HepG2 (cell line): ENCODE results near the gene FKBP1A. TPM values are rescaled to one million over a fixed set of nuclear protein-coding genes. Genes with fewer than 3 reads are reported as not detected.
A peak's percentile ranks its signal among the peaks of the same experiment; 100 is the strongest.

Experiments used
- AKNA ChIP-seq: sonication (generic); formaldehyde crosslinking; IDR thresholded peaks from 2 replicates; pipeline ENCODE4 v1.4.0; 2020; ENCODE audit warnings: missing genetic modification reagents, borderline replicate concordance
- ASH2L ChIP-seq: fragments of 300-600, 200-600 bp; sonication (generic); IDR thresholded peaks from 2 replicates; pipeline ENCODE4 v1.7.0; 2017; ENCODE audit warnings: low read depth, mild to moderate bottlenecking, moderate library complexity, mixed read lengths, low read length; ENCODE audit not compliant: insufficient read length
- ATF7-NPFF ChIP-seq: sonication (generic); formaldehyde crosslinking; IDR thresholded peaks from 2 replicates; pipeline ENCODE4 v1.8.1; 2023; ENCODE audit warnings: mild to moderate bottlenecking, low read depth, missing genetic modification reagents, moderate library complexity
- CERS6 ChIP-seq: sonication (generic); formaldehyde crosslinking; IDR thresholded peaks from 2 replicates; pipeline ENCODE4 v1.5.0; 2020; ENCODE audit warnings: missing genetic modification reagents
- HNF1A ChIP-seq, 2 experiments: sonication (generic) in 1 of 2; formaldehyde crosslinking in 1 of 2; IDR thresholded peaks; 2 replicates each; pipeline versions ENCODE4 v1.4.0 to v1.6.1; 2016 to 2020; ENCODE audit warnings: borderline replicate concordance in 1 of 2, low read depth in 1 of 2, mild to moderate bottlenecking in 1 of 2, missing genetic modification reagents in 1 of 2
- IRF1 ChIP-seq: sonication (generic); formaldehyde crosslinking; IDR thresholded peaks from 2 replicates; pipeline ENCODE4 v1.4.0; 2020; ENCODE audit warnings: low read depth, mild to moderate bottlenecking, missing genetic modification reagents
- KDM3A ChIP-seq: IDR thresholded peaks from 2 replicates; pipeline ENCODE4 v1.6.1; 2018; ENCODE audit warnings: low read depth, missing compliant biosample characterization
- KLF11 ChIP-seq: IDR thresholded peaks from 2 replicates; pipeline ENCODE4 v1.6.1; 2016; ENCODE audit warnings: missing compliant biosample characterization
- SMAD9 ChIP-seq: sonication (generic); formaldehyde crosslinking; IDR thresholded peaks from 2 replicates; pipeline ENCODE4 v1.5.1; 2020; ENCODE audit warnings: mild to moderate bottlenecking, missing genetic modification reagents
- SOX5 ChIP-seq: IDR thresholded peaks from 2 replicates; pipeline ENCODE4 v1.6.1; 2016; ENCODE audit warnings: borderline replicate concordance
- ZBTB7B ChIP-seq: sonication (generic); formaldehyde crosslinking; IDR thresholded peaks from 2 replicates; pipeline ENCODE4 v1.4.0; 2020; ENCODE audit warnings: missing genetic modification reagents
- ZNF414 ChIP-seq: sonication (generic); formaldehyde crosslinking; IDR thresholded peaks from 2 replicates; pipeline ENCODE4 v1.5.0; 2020; ENCODE audit warnings: missing genetic modification reagents
- ZNF660 ChIP-seq: sonication (generic); formaldehyde crosslinking; IDR thresholded peaks from 2 replicates; pipeline ENCODE4 v1.5.1; 2020; ENCODE audit warnings: mild to moderate bottlenecking, low read depth, missing genetic modification reagents, borderline replicate concordance
- ZSCAN21 ChIP-seq: sonication (generic); formaldehyde crosslinking; IDR thresholded peaks from 2 replicates; pipeline ENCODE4 v1.8.0; 2022; ENCODE audit warnings: mild to moderate bottlenecking, missing genetic modification reagents, moderate library complexity, borderline replicate concordance
- polyA plus RNA-seq, 8 experiments: library from polyadenylated mRNA; depleted of rRNA in 3 of 8; stranded (reverse) in 7 of 8; unstranded in 1 of 8; fragments of >200 nt; fragmentation: Illumina TruSeq in 4 of 8; extraction: Trizol in 4 of 8; gene quantifications; 2 replicates each; pipeline versions ENCODE4 v1.2.1 to v1.2.3, GENCODE V29; 2011 to 2016; ENCODE audit warnings: low read depth in 4 of 8, missing spikeins in 1 of 8, mixed read lengths in 1 of 8; ENCODE audit not compliant: insufficient read depth in 1 of 8
- total RNA-seq, 5 experiments: library from RNA; depleted of rRNA; stranded (reverse); fragments of >200 nt; fragmentation: Illumina TruSeq; extraction: Trizol; gene quantifications; 2 replicates each; pipeline ENCODE4 v1.2.3, GENCODE V29; 2016; ENCODE audit warnings: low read depth in 1 of 5

FKBP1A gene
- total and polyA plus RNA-seq, 2 of the 13 experiments (the other 11 are each of a cell fraction or from before 2014, with no cell fraction given), result 119 to 468 TPM

- TF ChIP-seq ZNF414 (CRISPR knock-in tag), result no peak
- TF ChIP-seq ASH2L, result no peak
- TF ChIP-seq HNF1A (IDR thresholded peaks at IDR 0.05; ENCODE audit: low read depth), result no peak
- TF ChIP-seq HNF1A (CRISPR knock-in tag; IDR thresholded peaks at IDR 0.05; ENCODE audit: borderline replicate concordance), result peak; percentile 49; the same call in 1 of the 2 replicates
- 0 out of 2 replicates have a peak, but pooled peaks have one; percentile 52 for TF ChIP-seq KDM3A (CRISPR knock-in tag)
- no peak for TF ChIP-seq AKNA (CRISPR knock-in tag)
- TF ChIP-seq SOX5 (CRISPR knock-in tag), result peak; percentile 57
- TF ChIP-seq ZSCAN21 (CRISPR knock-in tag), result peak; percentile 34
- no peak for TF ChIP-seq IRF1
- TF ChIP-seq SMAD9 (CRISPR knock-in tag), result no peak
- TF ChIP-seq ATF7-NPFF (CRISPR knock-in tag), result no peak
- TF ChIP-seq KLF11 (CRISPR knock-in tag), result 0 out of 2 replicates have a peak, but pooled peaks have one; percentile 42
- TF ChIP-seq ZBTB7B (CRISPR knock-in tag), result peak; percentile 97
- TF ChIP-seq CERS6, result no peak
- no peak for TF ChIP-seq ZNF660 (CRISPR knock-in tag)
Measured at GRCh38 chr20:1327827-1328679, 64.8 kb downstream of the FKBP1A start (continued).
